ENCODE measurements around the gene UNG.

Gene UNG

GRCh38 chr12:109065853-109066193 lies 31.6 kb upstream of the UNG start:
- H3K27me3 ChIP-seq (ENCODE audit: insufficient read depth, poor library complexity, severe bottlenecking): no peaks in the 10 kb centered on the region
- no peak for DNase-seq (ENCODE audit: low read depth in 1 of 2, low spot score in 1 of 2)
- TF ChIP-seq REST (IDR thresholded peaks at IDR 0.05; ENCODE audit: insufficient replicate concordance, low read depth): no peak
- H3K27ac ChIP-seq (replicated peaks): no peak overlapping the region
- no peak overlapping the region for H3K4me3 ChIP-seq (replicated peaks; ENCODE audit: insufficient read depth, low read length)

- no peaks in the 10 kb centered on the region for H3K27me3 ChIP-seq (ENCODE audit: insufficient read depth, poor library complexity, severe bottlenecking)
- TF ChIP-seq CTCF (IDR thresholded peaks at IDR 0.05; ENCODE audit: insufficient read depth, low read length) (no peak), SPI1 (IDR thresholded peaks at IDR 0.05; ENCODE audit: borderline replicate concordance, low read depth) (no peak), POLR2AphosphoS5 (IDR thresholded peaks at IDR 0.05; ENCODE audit: low read depth) (no peak), GABPA (IDR thresholded peaks at IDR 0.05; ENCODE audit: low read depth) (no peak), REST (IDR thresholded peaks at IDR 0.05; ENCODE audit: insufficient replicate concordance, low read depth) (no peak)
- DNase-seq (ENCODE audit: low read depth in 1 of 2, low spot score in 1 of 2): no peak
- H3K4me3 ChIP-seq (replicated peaks; ENCODE audit: insufficient read depth, low read length): no peak overlapping the region
- H3K27ac ChIP-seq (replicated peaks): no peak overlapping the region
These were observed 27.8 kb upstream of the UNG start for GRCh38 chr12:109069307-109070271.

GRCh38 chr12:109074866-109075265 lies 22.5 kb upstream of the UNG start:
- H3K27me3 ChIP-seq (ENCODE audit: insufficient read depth, poor library complexity, severe bottlenecking): no peaks in the 10 kb centered on the region
- no peak overlapping the region for H3K4me3 ChIP-seq (replicated peaks; ENCODE audit: insufficient read depth, low read length)
- TF ChIP-seq CTCF (IDR thresholded peaks at IDR 0.05; ENCODE audit: insufficient read depth, low read length) (no peak), GABPA (IDR thresholded peaks at IDR 0.05; ENCODE audit: low read depth) (no peak), SPI1 (IDR thresholded peaks at IDR 0.05; ENCODE audit: borderline replicate concordance, low read depth) (no peak), POLR2AphosphoS5 (IDR thresholded peaks at IDR 0.05; ENCODE audit: low read depth) (no peak), REST (IDR thresholded peaks at IDR 0.05; ENCODE audit: insufficient replicate concordance, low read depth) (no peak)
- DNase-seq (ENCODE audit: low read depth in 1 of 2, low spot score in 1 of 2): no peak
- H3K27ac ChIP-seq (replicated peaks): no peak overlapping the region

Data from HL-60 (cell line).